Activated CD4-positive, alpha-beta T cell treated with anti-CD3 and anti-CD28 coated beads, Interleukin-2, amount 50 U/mL, for 48 hours (primary cell): Measurements from ENCODE around the gene NDUFB7.
"Not testable (repeated sequence)": the region's sequence is repeated elsewhere in the genome, so short reads cannot be mapped to it uniquely, and the experiment has no call there.

Experiments used
- DNase-seq, 2 experiments: peaks; one replicate each; pipeline ENCODE4 v3.0.0-alpha.2; 2020

NDUFB7 gene

GRCh38 chr19:14571695-14572490 lies at the start of gene NDUFB7:
Gene NDUFB7, minus strand, starts transcription at chr19:14572066. Its CDS starts 66 bp downstream, at chr19:14572000.
- DNase-seq, result peak; percentile 89 to 93

- no peak for DNase-seq
Measured at GRCh38 chr19:14619404-14619803, 47.5 kb upstream of the NDUFB7 start.

- DNase-seq, result no peak
Measured at GRCh38 chr19:14616407-14616806, 44.5 kb upstream of the NDUFB7 start.

- no peak for DNase-seq
Measured at GRCh38 chr19:14615623-14616022, 43.8 kb upstream of the NDUFB7 start.

GRCh38 chr19:14614099-14614412 lies 42.2 kb upstream of the NDUFB7 start:
- no peak for DNase-seq

- DNase-seq, result not testable (repeated sequence)
Measured at GRCh38 chr19:14613399-14614098, 41.7 kb upstream of the NDUFB7 start.

GRCh38 chr19:14612657-14613056 lies 40.8 kb upstream of the NDUFB7 start:
- no peak for DNase-seq

- DNase-seq, result not testable (repeated sequence)
Measured at GRCh38 chr19:14612242-14612641, 40.4 kb upstream of the NDUFB7 start.

GRCh38 chr19:14611051-14611450 lies 39.2 kb upstream of the NDUFB7 start:
- no peak for DNase-seq

- no peak for DNase-seq
Measured at GRCh38 chr19:14606627-14607026, 34.8 kb upstream of the NDUFB7 start.

- DNase-seq, result no peak
Measured at GRCh38 chr19:14603990-14604387, 32.1 kb upstream of the NDUFB7 start.

- DNase-seq, result no peak
Measured at GRCh38 chr19:14599548-14600147, 27.8 kb upstream of the NDUFB7 start.

GRCh38 chr19:14595558-14595957 lies 23.7 kb upstream of the NDUFB7 start:
- no peak for DNase-seq

- DNase-seq, result peak in 1 of 2 experiments; percentile 37
Measured at GRCh38 chr19:14589433-14589832, 17.6 kb upstream of the NDUFB7 start.

- peak; percentile 57 to 63 for DNase-seq
Measured at GRCh38 chr19:14585187-14585586, 13.3 kb upstream of the NDUFB7 start.

GRCh38 chr19:14584372-14584771 lies 12.5 kb upstream of the NDUFB7 start:
- DNase-seq, result not testable (repeated sequence)

- no peak for DNase-seq
Measured at GRCh38 chr19:14582894-14583340, 11.1 kb upstream of the NDUFB7 start, which contains the start of gene CLEC17A. Gene CLEC17A, plus strand, starts transcription at chr19:14583084. Its CDS starts 77 bp downstream, at chr19:14583161.

GRCh38 chr19:14580623-14581237 lies 8.9 kb upstream of the NDUFB7 start:
- DNase-seq, result peak; percentile 83 to 90

GRCh38 chr19:14577885-14578427 lies 6.1 kb upstream of the NDUFB7 start:
- peak; percentile 21 to 29 for DNase-seq

- no peak for DNase-seq
Measured at GRCh38 chr19:14577264-14577663, 5.4 kb upstream of the NDUFB7 start.

- no peak for DNase-seq
Measured at GRCh38 chr19:14576363-14576762, 4.5 kb upstream of the NDUFB7 start.

- no peak for DNase-seq
Measured at GRCh38 chr19:14575428-14575980, 3.6 kb upstream of the NDUFB7 start.
